ENCODE results near the gene NME3. TPM values are rescaled to one million over a fixed set of nuclear protein-coding genes. Genes with fewer than 3 reads are reported as not detected.
"Not testable (repeated sequence)": the region's sequence is repeated elsewhere in the genome, so short reads cannot be mapped to it uniquely, and the experiment has no call there.

NME3 gene
- total and polyA plus RNA-seq, 2 donors (not counting 3 experiments of a cell fraction or from before 2014, with no cell fraction given): 38.2 to 74.4 TPM

DNA sequence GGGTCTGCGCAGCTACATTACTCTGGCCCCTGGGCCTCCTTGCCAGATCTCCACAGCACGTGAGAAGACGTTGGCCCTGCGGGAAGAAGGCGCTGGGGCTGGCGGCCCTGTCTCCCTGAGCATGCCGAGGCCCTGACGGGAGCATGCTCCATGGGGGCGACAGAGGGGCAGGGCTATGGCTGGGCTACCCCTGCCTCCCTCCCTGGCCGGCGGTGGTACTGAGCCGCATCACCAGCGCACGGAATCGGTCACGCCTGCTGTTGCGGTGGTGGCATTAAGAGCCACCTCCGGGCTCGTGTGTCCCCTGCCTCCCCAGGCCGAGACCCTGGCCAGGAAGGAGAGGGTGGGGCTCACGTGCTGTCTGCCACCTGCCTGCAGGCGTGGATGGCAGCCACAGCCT lies 37.2 kb downstream of the NME3 start:
- CTCF ChIA-PET: interaction anchor here (2.1 kb wide), 1 partner anchor 11 kb away, joined by 12 read pairs; no protein-coding TSS in a partner anchor
- dilution Hi-C loops (cut with MboI; ENCODE audit: extremely low pct_ligation_motif_present, low sequenced_read_pairs): no loop called here
- no TSS peak for BruUV-seq (replicated peaks)

GRCh38 chr16:1732551-1732987 lies 38.8 kb downstream of the NME3 start:
- H4K20me1 ChIP-seq (replicated peaks; ENCODE audit: control insufficient read depth, extremely low read depth, insufficient read depth, low read length); BruUV-seq (replicated peaks); H2AFZ ChIP-seq (ENCODE audit: low read depth, low read length); H3K4me1 ChIP-seq (ENCODE audit: control insufficient read depth, extremely low read depth, insufficient read depth, low read length); H3K9ac ChIP-seq (replicated peaks; ENCODE audit: extremely low read depth, insufficient read depth, low read length); H3K79me2 ChIP-seq (ENCODE audit: control insufficient read depth, insufficient read depth, low read length); H3K4me3 ChIP-seq (replicated peaks in 1 of 3; ENCODE audit: insufficient read depth in 1 of 3, low read depth in 1 of 3, low read length in 3 of 3); intact Hi-C loops (cut with micrococcal nuclease); H3K9me3 ChIP-seq (replicated peaks; ENCODE audit: control insufficient read depth, insufficient read depth, low read length); H3K27me3 ChIP-seq (ENCODE audit: control insufficient read depth in 2 of 2, insufficient read depth in 2 of 2, low read length in 2 of 2); POLR2A ChIA-PET; H3K27ac ChIP-seq (ENCODE audit: insufficient read depth, low read depth, low read length); H3K4me2 ChIP-seq (ENCODE audit: insufficient read depth, low read length); DNase-seq (ENCODE audit: low read depth, low spot score); FAIRE-seq; H3K9me1 ChIP-seq (replicated peaks; ENCODE audit: control insufficient read depth, extremely low read depth, insufficient read depth, low read length); dilution Hi-C loops (cut with MboI; ENCODE audit: extremely low pct_ligation_motif_present, low sequenced_read_pairs): not testable (repeated sequence)
- CTCF ChIA-PET: interaction anchor here (1.0 to 2.1 kb wide), 3 partner anchors 9 to 238 kb away, joined by 3 to 12 read pairs (median 3); no protein-coding TSS in a partner anchor
- peaks cover 0 to 38% of the 10 kb centered on the region in 2 experiments for H3K36me3 ChIP-seq (ENCODE audit: control insufficient read depth in 2 of 2, extremely low read depth in 1 of 2, insufficient read depth in 2 of 2, low read length in 2 of 2)

More for the DNA sequence above, 37.2 kb downstream of the NME3 start:
- H3K27me3 ChIP-seq (ENCODE audit: control insufficient read depth in 2 of 2, insufficient read depth in 2 of 2, low read length in 2 of 2): no peaks in the 10 kb centered on the region
- H3K4me2 ChIP-seq (ENCODE audit: insufficient read depth, low read length): no peak overlapping the region
- TF ChIP-seq CTCF (IDR thresholded peaks at IDR 0.05; ENCODE audit: extremely low read depth in 1 of 2, insufficient read depth in 1 of 2, low read depth in 1 of 2, low read length in 2 of 2) (no peak), POLR2AphosphoS5 (IDR thresholded peaks at IDR 0.05; ENCODE audit: insufficient read depth, low read depth, low read length) (no peak), MYC (IDR thresholded peaks at IDR 0.05; ENCODE audit: low read depth, low read length) (no peak), JUN (IDR thresholded peaks at IDR 0.05; ENCODE audit: borderline replicate concordance, insufficient read depth, insufficient read length, low read depth) (no peak), EZH2 (IDR thresholded peaks at IDR 0.05; ENCODE audit: borderline replicate concordance, low read depth, low read length, severe bottlenecking) (no peak), POLR2A (IDR thresholded peaks at IDR 0.05; ENCODE audit: low read depth, low read length) (no peak), GATA2 (IDR thresholded peaks at IDR 0.05; ENCODE audit: insufficient read depth, insufficient read length, low read depth, low read length) (no peak), MAX (IDR thresholded peaks at IDR 0.05; ENCODE audit: insufficient read depth, insufficient read length) (no peak), FOS (IDR thresholded peaks at IDR 0.05; ENCODE audit: borderline replicate concordance, insufficient read depth, low read length) (no peak)
- peaks cover 0 to 26% of the 10 kb centered on the region in 2 experiments for H3K36me3 ChIP-seq (ENCODE audit: control insufficient read depth in 2 of 2, extremely low read depth in 1 of 2, insufficient read depth in 2 of 2, low read length in 2 of 2)
- no peaks in the 10 kb centered on the region for H3K9me1 ChIP-seq (replicated peaks; ENCODE audit: control insufficient read depth, extremely low read depth, insufficient read depth, low read length)
- H2AFZ ChIP-seq (ENCODE audit: low read depth, low read length): no peak overlapping the region
- intact Hi-C loops (cut with micrococcal nuclease): no loop called here
- H3K79me2 ChIP-seq (ENCODE audit: control insufficient read depth, insufficient read depth, low read length): no peaks in the 10 kb centered on the region
- POLR2A ChIA-PET: no interaction called here
- H3K9ac ChIP-seq (replicated peaks; ENCODE audit: extremely low read depth, insufficient read depth, low read length): no peak overlapping the region
- no peaks in the 10 kb centered on the region for H3K9me3 ChIP-seq (replicated peaks; ENCODE audit: control insufficient read depth, insufficient read depth, low read length)
- H3K27ac ChIP-seq (ENCODE audit: insufficient read depth, low read depth, low read length): no peak overlapping the region
- DNase-seq (ENCODE audit: low read depth, low spot score) (no peak), FAIRE-seq (no peak)
- no peaks in the 10 kb centered on the region for H3K4me1 ChIP-seq (ENCODE audit: control insufficient read depth, extremely low read depth, insufficient read depth, low read length)
- H3K4me3 ChIP-seq (replicated peaks in 1 of 3; ENCODE audit: insufficient read depth in 1 of 3, low read depth in 1 of 3, low read length in 3 of 3): no peak overlapping the region
- H4K20me1 ChIP-seq (replicated peaks; ENCODE audit: control insufficient read depth, extremely low read depth, insufficient read depth, low read length): no peaks in the 10 kb centered on the region

Measured in endothelial cell of umbilical vein (primary cell).